ENCODE measurements around the gene LRP2. TPM values are rescaled to one million over a fixed set of nuclear protein-coding genes. Genes with fewer than 3 reads are reported as not detected.

LRP2 gene
- total and polyA plus RNA-seq, 4 donors = 0.19 to 5.7 (median 0.40) TPM

GRCh38 chr2:169159686-169160085 is 202.6 kb downstream of the LRP2 start:
- H3K36me3 ChIP-seq (ENCODE audit: control insufficient read depth in 4 of 4, insufficient read depth in 3 of 4, low read depth in 1 of 4, low read length in 3 of 4) = peaks cover 0 to 2% (median 0%) of the 10 kb centered on the region in 4 donors
- TF ChIP-seq GABPA (IDR thresholded peaks at IDR 0.05 in 1 of 2, conservative IDR thresholded peaks at IDR 0.05 in 1 of 2) (no peak), HNF4A (conservative IDR thresholded peaks at IDR 0.05) (no peak), TAF1 (conservative IDR thresholded peaks at IDR 0.05) (no peak), FOXA2 (IDR thresholded peaks at IDR 0.05) (no peak), ATF3 (IDR thresholded peaks at IDR 0.05) (no peak), CTCF (IDR thresholded peaks at IDR 0.05; ENCODE audit: low read depth, low read length, missing input control) (no peak), SP1 (IDR thresholded peaks at IDR 0.05) (no peak), RXRA (IDR thresholded peaks at IDR 0.05) (no peak), MAX (IDR thresholded peaks at IDR 0.05) (no peak)
- 71% methylated on average over 2 of the region's 2 CpGs for WGBS

GRCh38 chr2:169158874-169159273 is 203.5 kb downstream of the LRP2 start:
- TF ChIP-seq GABPA (IDR thresholded peaks at IDR 0.05 in 1 of 2, conservative IDR thresholded peaks at IDR 0.05 in 1 of 2) (no peak), YY1 (IDR thresholded peaks at IDR 0.05) (no peak), EGR1 (IDR thresholded peaks at IDR 0.05; ENCODE audit: low read depth in 2 of 2) (no peak), FOXA1 (IDR thresholded peaks at IDR 0.05) (no peak), JUND (IDR thresholded peaks at IDR 0.05) (no peak)
- no peak for DNase-seq (ENCODE audit: low spot score)
- peaks cover 0 to 2% (median under 1%) of the 10 kb centered on the region in 4 donors for H3K36me3 ChIP-seq (ENCODE audit: control insufficient read depth in 4 of 4, insufficient read depth in 3 of 4, low read depth in 1 of 4, low read length in 3 of 4)
- H3K4me3 ChIP-seq (ENCODE audit: low read depth in 1 of 3, low read length in 3 of 3) = no peak overlapping the region
- H3K4me1 ChIP-seq (ENCODE audit: control insufficient read depth in 4 of 4, insufficient read depth in 4 of 4, low read length in 3 of 4) = no peaks in the 10 kb centered on the region
- no peak overlapping the region for H3K9ac ChIP-seq (ENCODE audit: low read depth in 1 of 2, low read length in 2 of 2)
- H3K9me3 ChIP-seq (ENCODE audit: control insufficient read depth in 4 of 4, low read length in 3 of 4) = peaks cover 0 to 3% (median 0%) of the 10 kb centered on the region in 4 donors
- no peaks in the 10 kb centered on the region for H3K27me3 ChIP-seq (ENCODE audit: control insufficient read depth in 4 of 4, insufficient read depth in 4 of 4, low read length in 3 of 4)
- 67% methylated on average over 1 of the region's 1 CpG for WGBS
- no peak overlapping the region for H3K27ac ChIP-seq (ENCODE audit: low read depth in 1 of 2, low read length in 2 of 2)

More at GRCh38 chr2:169159686-169160085, 202.6 kb downstream of the LRP2 start:
- Histone ChIP-seq H3K27me3 (ENCODE audit: control insufficient read depth in 4 of 4, insufficient read depth in 4 of 4, low read length in 3 of 4) (no peaks in the 10 kb centered on the region), H3K9me3 (ENCODE audit: control insufficient read depth in 4 of 4, low read length in 3 of 4) (no peaks in the 10 kb centered on the region), H3K27ac (ENCODE audit: low read depth in 1 of 2, low read length in 2 of 2) (no peak overlapping the region), H3K4me1 (ENCODE audit: control insufficient read depth in 4 of 4, insufficient read depth in 4 of 4, low read length in 3 of 4) (no peaks in the 10 kb centered on the region), H3K9ac (ENCODE audit: low read depth in 1 of 2, low read length in 2 of 2) (no peak overlapping the region), H3K4me3 (ENCODE audit: low read depth in 1 of 3, low read length in 3 of 3) (no peak overlapping the region)
- no peak for DNase-seq (ENCODE audit: low spot score)

- no peak for DNase-seq (ENCODE audit: low spot score)
- H3K4me3 ChIP-seq (ENCODE audit: low read depth in 1 of 3, low read length in 3 of 3) = no peak overlapping the region
- H3K9ac ChIP-seq (ENCODE audit: low read depth in 1 of 2, low read length in 2 of 2) = no peak overlapping the region
- H3K27ac ChIP-seq (ENCODE audit: low read depth in 1 of 2, low read length in 2 of 2) = no peak overlapping the region
- no peaks in the 10 kb centered on the region for H3K4me1 ChIP-seq (ENCODE audit: control insufficient read depth in 4 of 4, insufficient read depth in 4 of 4, low read length in 3 of 4)
- no peaks in the 10 kb centered on the region for H3K27me3 ChIP-seq (ENCODE audit: control insufficient read depth in 4 of 4, insufficient read depth in 4 of 4, low read length in 3 of 4)
- no peaks in the 10 kb centered on the region for H3K36me3 ChIP-seq (ENCODE audit: control insufficient read depth in 4 of 4, insufficient read depth in 3 of 4, low read depth in 1 of 4, low read length in 3 of 4)
- WGBS = 90% methylated on average over 2 of the region's 2 CpGs
- H3K9me3 ChIP-seq (ENCODE audit: control insufficient read depth in 4 of 4, low read length in 3 of 4) = no peaks in the 10 kb centered on the region
- TF ChIP-seq NR2F2 (IDR thresholded peaks at IDR 0.05) (no peak), RXRA (IDR thresholded peaks at IDR 0.05) (no peak), SP1 (IDR thresholded peaks at IDR 0.05) (no peak), REST (IDR thresholded peaks at IDR 0.05) (no peak), HNF4G (IDR thresholded peaks at IDR 0.05) (no peak), FOXA1 (IDR thresholded peaks at IDR 0.05) (no peak), CTCF (IDR thresholded peaks at IDR 0.05; ENCODE audit: low read depth, low read length, missing input control) (no peak), HNF4A (conservative IDR thresholded peaks at IDR 0.05) (no peak), FOXA2 (IDR thresholded peaks at IDR 0.05) (no peak), JUND (IDR thresholded peaks at IDR 0.05) (no peak), TAF1 (conservative IDR thresholded peaks at IDR 0.05) (no peak), ZBTB33 (IDR thresholded peaks at IDR 0.05) (no peak), GABPA (IDR thresholded peaks at IDR 0.05 in 1 of 2, conservative IDR thresholded peaks at IDR 0.05 in 1 of 2) (no peak), ATF3 (IDR thresholded peaks at IDR 0.05) (no peak)
Measured at GRCh38 chr2:169146220-169146619, 216.1 kb downstream of the LRP2 start.

Data from liver (tissue), 9 donors.